GM23338 (cell line): ENCODE results near the gene TMEM121.

ENCODE experiments used
- CREB1 ChIP-seq: fragments of 250-450 bp; sonication (Bioruptor Pico); IDR thresholded peaks from 2 replicates; pipeline ENCODE4 v1.5.0; 2020; ENCODE audit warnings: low read depth, mild to moderate bottlenecking, moderate library complexity
- EZH2 ChIP-seq: fragments of 200-600 bp; sonication (generic); IDR thresholded peaks from one replicate; pipeline ENCODE4 v1.8.0; 2017; ENCODE audit warnings: antibody characterized with exemption, mild to moderate bottlenecking, low read depth; ENCODE audit not compliant: unreplicated experiment
- EZH2phosphoT487 ChIP-seq: fragments of 200-600 bp; sonication (generic); IDR thresholded peaks from one replicate; pipeline ENCODE4 v1.8.1; 2018; ENCODE audit warnings: antibody characterized with exemption; ENCODE audit not compliant: unreplicated experiment
- JUNB ChIP-seq: IDR thresholded peaks from one replicate; pipeline ENCODE4 v1.6.1; 2016; ENCODE audit warnings: antibody characterized with exemption; ENCODE audit not compliant: unreplicated experiment
- NANOG ChIP-seq: IDR thresholded peaks from 2 replicates; pipeline ENCODE4 v1.6.1; 2016; ENCODE audit warnings: antibody characterized with exemption, borderline replicate concordance
- POLR2AphosphoS5 ChIP-seq: IDR thresholded peaks from 2 replicates; pipeline ENCODE4 v1.6.1; 2016; ENCODE audit warnings: antibody characterized with exemption, low read depth
- STAT1 ChIP-seq: IDR thresholded peaks from one replicate; pipeline ENCODE4 v1.6.1; 2016; ENCODE audit warnings: antibody characterized with exemption; ENCODE audit not compliant: unreplicated experiment
- ZNF114 ChIP-seq: fragments of 250-450 bp; sonication (Bioruptor Pico); IDR thresholded peaks from 2 replicates; pipeline ENCODE4 v1.5.0; 2020; ENCODE audit warnings: mild to moderate bottlenecking, moderate library complexity
- ZNF331 ChIP-seq: fragments of 250-450 bp; sonication (Bioruptor Pico); IDR thresholded peaks from 2 replicates; pipeline ENCODE4 v1.5.0; 2020; ENCODE audit warnings: low read depth, mild to moderate bottlenecking, moderate library complexity
- TF ChIP-seq, protein P1 (sequence below): IDR thresholded peaks from one replicate; pipeline ENCODE4 v1.6.1; 2018; ENCODE audit warnings: antibody characterized with exemption; ENCODE audit not compliant: unreplicated experiment
- TF ChIP-seq, protein P2 (sequence below), 2 experiments: fragments of 200-600 bp in 1 of 2; sonication (generic) in 1 of 2; conservative IDR thresholded peaks; 2 replicates each; pipeline versions ENCODE4 v1.5.1 to v1.6.1; 2016 to 2017; ENCODE audit warnings: antibody characterized with exemption in 2 of 2, low read depth in 2 of 2, mild to moderate bottlenecking in 2 of 2, moderate library complexity in 1 of 2
- TF ChIP-seq, protein P3 (sequence below): IDR thresholded peaks from 2 replicates; pipeline ENCODE4 v1.6.1; 2016; ENCODE audit warnings: antibody characterized with exemption

DNA sequence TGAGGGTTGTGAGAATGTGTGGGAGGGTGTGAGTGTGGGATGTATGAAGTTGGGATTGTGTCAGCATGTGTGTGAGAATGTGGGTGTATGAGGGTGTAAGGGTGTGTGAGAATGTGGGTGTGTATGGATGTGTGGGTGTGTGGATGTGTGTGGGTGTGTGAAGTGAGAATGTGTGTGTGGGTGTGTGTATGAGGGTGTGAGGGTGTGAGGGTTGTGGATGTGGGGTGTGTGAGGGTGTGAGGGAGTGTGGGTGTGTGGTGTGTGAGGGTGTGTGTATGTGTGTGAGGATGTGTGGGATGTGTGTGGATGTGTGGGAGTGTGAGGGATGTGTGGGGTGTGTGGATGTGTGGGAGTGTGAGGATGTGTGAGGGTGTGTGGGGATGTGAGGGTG is 37.0 kb downstream of the TMEM121 start:
- TF ChIP-seq CREB1, result no peak
- no peak for TF ChIP-seq POLR2AphosphoS5
- TF ChIP-seq, protein P1, sequence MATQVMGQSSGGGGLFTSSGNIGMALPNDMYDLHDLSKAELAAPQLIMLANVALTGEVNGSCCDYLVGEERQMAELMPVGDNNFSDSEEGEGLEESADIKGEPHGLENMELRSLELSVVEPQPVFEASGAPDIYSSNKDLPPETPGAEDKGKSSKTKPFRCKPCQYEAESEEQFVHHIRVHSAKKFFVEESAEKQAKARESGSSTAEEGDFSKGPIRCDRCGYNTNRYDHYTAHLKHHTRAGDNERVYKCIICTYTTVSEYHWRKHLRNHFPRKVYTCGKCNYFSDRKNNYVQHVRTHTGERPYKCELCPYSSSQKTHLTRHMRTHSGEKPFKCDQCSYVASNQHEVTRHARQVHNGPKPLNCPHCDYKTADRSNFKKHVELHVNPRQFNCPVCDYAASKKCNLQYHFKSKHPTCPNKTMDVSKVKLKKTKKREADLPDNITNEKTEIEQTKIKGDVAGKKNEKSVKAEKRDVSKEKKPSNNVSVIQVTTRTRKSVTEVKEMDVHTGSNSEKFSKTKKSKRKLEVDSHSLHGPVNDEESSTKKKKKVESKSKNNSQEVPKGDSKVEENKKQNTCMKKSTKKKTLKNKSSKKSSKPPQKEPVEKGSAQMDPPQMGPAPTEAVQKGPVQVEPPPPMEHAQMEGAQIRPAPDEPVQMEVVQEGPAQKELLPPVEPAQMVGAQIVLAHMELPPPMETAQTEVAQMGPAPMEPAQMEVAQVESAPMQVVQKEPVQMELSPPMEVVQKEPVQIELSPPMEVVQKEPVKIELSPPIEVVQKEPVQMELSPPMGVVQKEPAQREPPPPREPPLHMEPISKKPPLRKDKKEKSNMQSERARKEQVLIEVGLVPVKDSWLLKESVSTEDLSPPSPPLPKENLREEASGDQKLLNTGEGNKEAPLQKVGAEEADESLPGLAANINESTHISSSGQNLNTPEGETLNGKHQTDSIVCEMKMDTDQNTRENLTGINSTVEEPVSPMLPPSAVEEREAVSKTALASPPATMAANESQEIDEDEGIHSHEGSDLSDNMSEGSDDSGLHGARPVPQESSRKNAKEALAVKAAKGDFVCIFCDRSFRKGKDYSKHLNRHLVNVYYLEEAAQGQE, result no peak
- no peak for TF ChIP-seq STAT1
- TF ChIP-seq, protein P2, sequence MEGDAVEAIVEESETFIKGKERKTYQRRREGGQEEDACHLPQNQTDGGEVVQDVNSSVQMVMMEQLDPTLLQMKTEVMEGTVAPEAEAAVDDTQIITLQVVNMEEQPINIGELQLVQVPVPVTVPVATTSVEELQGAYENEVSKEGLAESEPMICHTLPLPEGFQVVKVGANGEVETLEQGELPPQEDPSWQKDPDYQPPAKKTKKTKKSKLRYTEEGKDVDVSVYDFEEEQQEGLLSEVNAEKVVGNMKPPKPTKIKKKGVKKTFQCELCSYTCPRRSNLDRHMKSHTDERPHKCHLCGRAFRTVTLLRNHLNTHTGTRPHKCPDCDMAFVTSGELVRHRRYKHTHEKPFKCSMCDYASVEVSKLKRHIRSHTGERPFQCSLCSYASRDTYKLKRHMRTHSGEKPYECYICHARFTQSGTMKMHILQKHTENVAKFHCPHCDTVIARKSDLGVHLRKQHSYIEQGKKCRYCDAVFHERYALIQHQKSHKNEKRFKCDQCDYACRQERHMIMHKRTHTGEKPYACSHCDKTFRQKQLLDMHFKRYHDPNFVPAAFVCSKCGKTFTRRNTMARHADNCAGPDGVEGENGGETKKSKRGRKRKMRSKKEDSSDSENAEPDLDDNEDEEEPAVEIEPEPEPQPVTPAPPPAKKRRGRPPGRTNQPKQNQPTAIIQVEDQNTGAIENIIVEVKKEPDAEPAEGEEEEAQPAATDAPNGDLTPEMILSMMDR (conservative IDR thresholded peaks at IDR 0.05; ENCODE audit: low read depth in 2 of 2), result no peak
- TF ChIP-seq EZH2, result no peak
- no peak for TF ChIP-seq ZNF114 (CRISPR knock-in tag)
- TF ChIP-seq EZH2phosphoT487, result no peak
- TF ChIP-seq, protein P3, sequence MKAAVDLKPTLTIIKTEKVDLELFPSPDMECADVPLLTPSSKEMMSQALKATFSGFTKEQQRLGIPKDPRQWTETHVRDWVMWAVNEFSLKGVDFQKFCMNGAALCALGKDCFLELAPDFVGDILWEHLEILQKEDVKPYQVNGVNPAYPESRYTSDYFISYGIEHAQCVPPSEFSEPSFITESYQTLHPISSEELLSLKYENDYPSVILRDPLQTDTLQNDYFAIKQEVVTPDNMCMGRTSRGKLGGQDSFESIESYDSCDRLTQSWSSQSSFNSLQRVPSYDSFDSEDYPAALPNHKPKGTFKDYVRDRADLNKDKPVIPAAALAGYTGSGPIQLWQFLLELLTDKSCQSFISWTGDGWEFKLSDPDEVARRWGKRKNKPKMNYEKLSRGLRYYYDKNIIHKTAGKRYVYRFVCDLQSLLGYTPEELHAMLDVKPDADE, result no peak
- no peak for TF ChIP-seq JUNB
- TF ChIP-seq NANOG, result no peak
- TF ChIP-seq ZNF331 (CRISPR knock-in tag), result no peak
